ENCODE measurements around the gene SLC12A2.

SLC12A2 gene

DNA sequence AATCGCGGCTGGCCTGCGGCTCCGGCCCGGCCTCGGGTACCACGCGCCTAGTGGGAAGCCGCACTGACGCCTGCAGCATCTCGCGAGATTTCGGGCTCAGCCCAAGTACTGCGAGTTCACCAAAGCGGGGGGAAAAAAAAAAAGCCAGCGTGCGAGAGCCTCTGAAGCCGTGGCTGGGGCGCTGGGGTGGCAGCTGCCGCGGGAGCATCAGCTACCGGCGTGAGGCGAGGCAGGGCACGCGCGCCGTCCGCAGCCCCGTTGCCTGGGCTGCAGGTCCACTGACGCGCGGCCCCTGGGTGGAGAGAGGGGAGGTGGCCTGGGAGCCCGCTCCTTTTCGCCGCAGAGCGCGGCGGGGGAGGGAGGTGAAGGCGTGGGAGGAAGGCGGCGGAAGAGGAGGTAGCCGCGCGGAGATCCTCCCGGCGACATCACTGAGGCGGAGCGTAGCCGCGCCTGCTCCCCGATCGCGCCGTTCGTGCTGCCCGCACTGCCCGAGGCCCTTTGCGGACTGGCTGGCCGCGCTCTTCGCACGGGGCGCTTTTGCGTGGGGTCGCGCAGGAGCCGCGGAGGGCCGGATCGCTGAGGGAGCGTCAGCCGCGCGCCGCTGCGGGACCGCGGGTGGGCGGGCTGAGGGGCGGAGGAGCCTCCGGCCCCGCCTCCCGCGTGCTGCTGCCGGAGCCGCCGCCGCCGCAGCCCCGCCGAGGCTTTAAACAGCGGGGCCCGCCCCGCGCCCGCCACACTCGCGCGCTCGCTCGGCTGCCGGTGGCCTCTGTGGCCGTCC is at the start of gene SLC12A2:
Gene SLC12A2 (plus strand): TSS at position 734 of the 778 bp plus-strand sequence. CDS start 189 bp downstream, outside the sequence.
- DNase-seq (ENCODE audit: low read depth in 2 of 3, low spot score in 1 of 3), result peak; percentile 75 to 85 (median 75)

- no peak for DNase-seq (ENCODE audit: low read depth in 2 of 3, low spot score in 1 of 3)
These were observed 47.9 kb upstream of the SLC12A2 start for GRCh38 chr5:128035689-128036088.

GRCh38 chr5:128036950-128037349 is 46.6 kb upstream of the SLC12A2 start:
- no peak for DNase-seq (ENCODE audit: low read depth in 2 of 3, low spot score in 1 of 3)

DNA sequence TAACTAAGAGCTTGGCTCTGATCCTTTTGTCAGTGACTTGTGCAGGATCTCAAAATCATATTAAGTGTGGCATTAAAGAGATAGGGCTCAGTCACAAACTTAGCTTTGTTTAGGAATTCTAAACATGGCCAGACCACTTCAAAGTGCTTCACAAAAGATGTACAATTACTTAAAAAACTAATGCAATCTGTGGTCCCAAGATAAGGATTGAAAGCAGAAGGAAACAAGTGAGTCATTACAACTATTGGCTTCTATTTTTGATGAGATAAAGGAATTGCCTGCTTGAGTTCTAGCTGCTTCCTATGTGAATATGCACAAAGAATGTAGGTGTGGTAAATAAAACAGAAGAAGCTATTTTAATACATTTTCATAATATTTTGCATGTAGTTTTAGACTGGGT is 44.9 kb upstream of the SLC12A2 start:
- no peak for DNase-seq (ENCODE audit: low read depth in 2 of 3, low spot score in 1 of 3)

- DNase-seq (ENCODE audit: low read depth in 2 of 3, low spot score in 1 of 3), result no peak
These were observed 42.6 kb upstream of the SLC12A2 start for GRCh38 chr5:128040927-128041326.

DNA sequence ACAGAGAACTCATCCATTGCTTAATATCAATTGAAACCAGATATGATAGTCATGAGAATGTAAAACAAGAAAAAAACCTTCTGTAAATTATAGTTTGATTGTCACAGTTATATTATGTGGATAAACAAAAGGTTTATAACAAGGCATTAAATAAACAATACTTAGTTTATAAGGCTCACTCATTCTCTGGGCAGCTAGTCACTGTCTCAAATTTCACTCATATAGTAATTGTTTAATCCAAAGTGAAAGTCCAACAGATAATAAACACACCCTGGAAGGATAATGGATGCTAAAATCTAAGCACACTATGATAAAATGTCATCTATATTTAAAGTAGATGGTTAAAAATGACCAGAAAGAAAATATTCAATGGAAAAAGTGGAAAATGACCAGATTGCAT is 30.8 kb upstream of the SLC12A2 start:
- no peak for DNase-seq (ENCODE audit: low read depth in 2 of 3, low spot score in 1 of 3)

GRCh38 chr5:128053291-128053954 is 30.1 kb upstream of the SLC12A2 start:
- no peak for DNase-seq (ENCODE audit: low read depth in 2 of 3, low spot score in 1 of 3)

DNA sequence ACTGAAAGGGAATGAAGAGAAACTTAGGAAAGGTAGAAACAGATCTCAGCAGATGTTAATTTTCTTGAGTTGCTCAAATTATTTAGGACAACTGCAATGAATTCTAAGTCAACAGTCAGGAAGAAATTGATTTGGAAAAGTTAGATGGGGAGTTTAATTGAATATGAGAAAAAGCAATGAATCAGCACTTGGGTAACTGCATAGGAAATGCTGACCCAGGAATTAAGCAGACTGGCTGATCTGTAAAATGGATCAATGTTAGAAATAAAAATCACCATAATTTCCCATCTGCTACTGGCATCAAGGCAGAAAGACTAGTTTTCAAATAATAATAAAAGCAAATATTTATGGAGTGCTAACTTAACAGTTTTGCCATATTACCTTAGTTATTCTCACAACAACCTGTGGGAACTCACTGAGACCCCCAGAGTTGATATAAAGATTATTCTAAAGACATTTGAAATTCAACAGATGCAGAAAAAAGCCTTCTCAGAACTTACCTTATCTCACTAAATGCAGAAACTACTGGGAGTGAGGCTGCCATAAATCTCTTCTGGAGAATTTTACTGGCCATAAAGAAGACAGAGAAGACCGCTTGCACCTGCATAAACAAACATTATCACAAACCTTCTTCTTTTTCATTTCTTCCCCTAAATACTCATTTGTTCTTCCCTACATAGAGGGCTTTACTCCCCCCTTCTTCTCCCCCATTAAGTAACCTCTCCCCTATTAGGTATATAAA is 22.8 kb upstream of the SLC12A2 start:
- DNase-seq (ENCODE audit: low read depth in 2 of 3, low spot score in 1 of 3), result no peak

- DNase-seq (ENCODE audit: low read depth in 2 of 3, low spot score in 1 of 3), result no peak
These were observed 21.3 kb upstream of the SLC12A2 start for GRCh38 chr5:128062172-128062746.

DNA sequence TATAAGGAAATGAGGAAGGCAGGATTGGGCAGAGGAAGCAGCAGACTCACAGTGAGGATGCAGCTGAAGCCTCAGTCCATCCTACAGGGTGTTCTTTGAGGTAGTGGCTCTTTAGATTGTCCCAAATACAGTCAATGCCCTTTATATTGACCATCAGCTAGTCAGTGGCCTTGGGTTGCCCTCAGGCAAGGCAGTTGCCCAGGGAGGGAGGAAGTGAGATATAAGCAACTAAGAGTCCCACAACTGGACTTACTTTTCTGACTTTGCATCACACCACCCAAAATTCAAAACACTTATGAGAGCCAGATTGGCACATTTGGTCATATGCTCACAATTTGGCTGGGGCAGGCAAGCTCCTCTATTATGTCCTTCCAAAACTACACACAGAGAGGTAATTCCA is 9.4 kb upstream of the SLC12A2 start:
- no peak for DNase-seq (ENCODE audit: low read depth in 2 of 3, low spot score in 1 of 3)

DNA sequence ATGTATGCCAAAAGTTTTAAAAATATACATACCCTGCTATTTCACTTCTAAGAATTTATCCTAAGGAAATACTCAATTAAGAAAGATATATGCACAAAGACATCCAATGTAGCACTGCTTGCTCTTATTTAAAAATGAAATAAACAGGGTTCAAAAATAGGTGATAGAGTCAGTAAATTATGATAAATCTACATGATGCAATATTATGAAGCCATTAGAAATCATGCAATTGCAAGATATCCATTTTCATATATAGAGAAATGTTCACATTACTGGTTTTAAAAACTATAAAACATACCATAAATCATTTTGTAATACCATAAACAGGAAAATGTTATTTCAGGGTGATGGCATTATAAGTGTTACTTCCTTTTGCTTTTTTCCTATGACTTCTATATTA is 8.6 kb upstream of the SLC12A2 start:
- no peak for DNase-seq (ENCODE audit: low read depth in 2 of 3, low spot score in 1 of 3)

- DNase-seq (ENCODE audit: low read depth in 2 of 3, low spot score in 1 of 3), result no peak
These were observed 6.0 kb upstream of the SLC12A2 start for GRCh38 chr5:128077526-128077925.

DNA sequence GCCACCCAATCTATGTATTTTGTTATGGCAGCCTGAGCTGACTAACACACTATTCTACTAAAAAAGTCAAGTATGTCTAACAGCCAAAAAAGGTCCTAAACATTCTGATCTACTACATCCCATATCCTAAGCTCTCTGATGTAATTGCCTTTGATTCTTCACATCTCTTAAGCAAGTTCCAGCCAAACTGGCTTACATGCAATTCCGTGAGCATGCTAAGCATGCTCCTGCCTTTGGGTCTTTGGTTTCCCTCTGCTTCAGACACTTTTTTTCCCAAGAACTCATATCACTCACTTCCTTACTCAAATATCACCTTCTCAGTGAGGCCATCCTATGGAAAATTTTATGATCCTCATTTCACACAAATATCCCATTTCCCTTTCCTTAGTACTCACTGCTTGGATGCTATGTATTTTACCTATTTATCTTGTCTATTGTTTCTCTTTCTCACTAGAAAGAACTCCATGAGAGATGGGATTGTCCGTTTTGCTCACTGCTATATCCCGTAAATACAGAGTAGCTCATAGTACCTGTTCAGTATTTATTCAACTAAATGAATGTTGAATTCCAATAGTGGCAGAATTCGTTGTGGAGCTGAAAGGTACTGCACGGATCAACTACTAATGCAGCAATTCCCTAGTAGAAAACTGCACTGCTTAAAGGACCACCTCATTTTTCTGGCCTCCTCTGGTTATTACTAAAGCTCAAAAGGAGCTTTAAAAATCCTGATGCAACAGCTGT is 2.3 kb upstream of the SLC12A2 start:
- DNase-seq (ENCODE audit: low read depth in 2 of 3, low spot score in 1 of 3), result no peak

- DNase-seq (ENCODE audit: low read depth in 2 of 3, low spot score in 1 of 3), result no peak
These were observed 974 bp upstream of the SLC12A2 start for GRCh38 chr5:128082551-128083032.

- no peak for DNase-seq (ENCODE audit: low read depth in 2 of 3, low spot score in 1 of 3)
These were observed 253 bp downstream of the SLC12A2 start for GRCh38 chr5:128083811-128084227.

GRCh38 chr5:128084228-128085167 is 932 bp downstream of the SLC12A2 start:
- peak; percentile 11 to 55 (median 23) for DNase-seq (ENCODE audit: low read depth in 2 of 3, low spot score in 1 of 3)

DNA sequence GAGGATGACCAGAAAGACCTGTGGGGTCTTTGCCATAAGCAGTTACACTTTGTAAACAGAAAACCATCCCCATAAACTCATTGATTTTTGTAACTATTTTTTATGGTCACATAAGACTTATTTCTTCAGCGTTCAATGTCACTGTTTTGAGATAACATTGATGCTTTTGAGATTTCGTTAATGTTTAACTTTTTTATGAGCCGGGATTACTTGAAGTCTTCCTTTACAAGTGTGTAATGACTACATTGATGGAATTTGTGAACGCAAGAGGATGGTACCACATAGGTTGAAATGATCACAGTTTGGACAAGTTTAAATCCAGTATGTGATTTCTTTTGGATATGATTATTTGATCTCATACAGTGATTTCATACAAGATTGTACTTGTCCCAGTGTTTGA is 1.8 kb downstream of the SLC12A2 start:
- DNase-seq (ENCODE audit: low read depth in 2 of 3, low spot score in 1 of 3), result no peak

DNA sequence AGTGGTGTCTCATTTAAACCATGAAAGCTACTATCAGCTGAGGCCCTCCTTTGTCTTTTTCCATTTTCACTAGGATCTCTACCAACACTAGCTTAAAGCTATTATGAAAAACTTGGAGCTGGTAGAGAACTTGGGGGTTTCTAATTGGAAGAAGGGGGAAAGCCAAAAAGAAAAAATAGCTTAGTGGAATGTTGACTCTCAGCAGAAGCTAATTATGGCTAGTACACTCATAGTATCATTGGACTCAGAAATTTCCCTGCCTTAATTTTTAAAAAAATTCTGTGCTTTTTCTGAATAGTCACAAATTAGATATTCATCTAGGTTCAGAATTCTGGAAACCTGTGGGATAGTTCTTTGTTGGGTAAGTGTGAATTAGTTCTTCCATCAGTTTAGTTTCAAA is 8.0 kb downstream of the SLC12A2 start:
- no peak for DNase-seq (ENCODE audit: low read depth in 2 of 3, low spot score in 1 of 3)

DNA sequence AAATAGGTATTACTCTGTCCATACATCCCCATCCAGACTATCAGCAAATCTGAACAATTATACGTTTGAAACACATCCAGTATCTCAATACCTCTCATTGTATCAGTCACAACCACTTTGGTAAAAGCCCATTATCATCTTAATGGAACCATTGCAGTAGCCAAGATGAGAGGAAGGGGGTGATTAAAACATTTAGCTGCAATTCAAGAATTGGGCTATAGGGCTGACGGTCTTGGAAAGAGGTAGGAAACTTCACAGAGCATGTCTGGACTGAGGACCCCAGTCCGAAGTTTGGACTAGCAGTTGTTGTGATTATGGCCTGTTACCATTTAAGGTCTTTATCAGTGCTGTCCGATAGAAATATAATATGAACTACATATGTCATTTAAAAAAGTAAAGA is 8.6 kb downstream of the SLC12A2 start:
- no peak for DNase-seq (ENCODE audit: low read depth in 2 of 3, low spot score in 1 of 3)

DNA sequence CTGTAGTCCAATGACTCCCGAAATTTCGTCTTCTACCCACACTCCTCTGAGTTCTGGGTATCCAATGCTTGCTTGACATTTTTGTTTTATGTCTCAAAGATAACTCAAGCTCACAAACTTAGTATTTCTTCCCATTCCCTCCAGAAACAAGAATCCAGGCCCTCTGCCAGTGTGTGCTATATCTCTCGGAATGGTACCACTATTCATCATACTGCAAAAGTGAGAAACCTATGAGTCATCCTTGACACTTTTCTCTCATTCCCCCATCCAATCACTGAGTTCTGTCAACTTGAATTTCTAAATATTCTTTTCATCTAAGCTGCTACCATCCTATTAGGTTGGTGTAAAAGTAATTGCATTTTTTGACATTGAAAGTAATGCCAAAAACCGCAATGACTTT is 9.8 kb downstream of the SLC12A2 start:
- DNase-seq (ENCODE audit: low read depth in 2 of 3, low spot score in 1 of 3), result no peak

Measured in stimulated activated CD4-positive, alpha-beta T cell treated with anti-CD3 and anti-CD28 coated beads, Interleukin-12 subunit alpha, Interleukin-12 subunit beta, amount 100 ng/mL, for 48 hours (primary cell).